GM23248 (cell line): ENCODE data around the gene CLEC16A. TPM values are rescaled to one million over a fixed set of nuclear protein-coding genes. Genes with fewer than 3 reads are reported as not detected.

ENCODE experiments used
- DNase-seq: peaks from one replicate; pipeline ENCODE4 v3.0.0-alpha.2; 2015
- H2AFZ ChIP-seq: fragments of 200-600 bp; sonication (generic); 2 replicates; pipeline ENCODE4 v1.6.1; 2016; ENCODE audit warnings: antibody characterized with exemption
- H3F3A ChIP-seq: fragments of 200-600 bp; sonication (generic); 2 replicates; pipeline ENCODE4 v1.6.1; 2016; ENCODE audit warnings: mild to moderate bottlenecking, antibody characterized with exemption, mixed run types; ENCODE audit not compliant: insufficient read depth
- H3K27ac ChIP-seq: fragments of 200-600 bp; sonication (generic); 2 replicates; pipeline ENCODE4 v1.5.1; 2016; ENCODE audit warnings: mild to moderate bottlenecking
- H3K27me3 ChIP-seq: fragments of 200-600 bp; sonication (generic); replicated peaks from 2 replicates; pipeline ENCODE4 v1.6.1; 2016; ENCODE audit warnings: mild to moderate bottlenecking; ENCODE audit not compliant: insufficient read depth
- H3K36me3 ChIP-seq: fragments of 200-600 bp; sonication (generic); 2 replicates; pipeline ENCODE4 v1.6.1; 2016; ENCODE audit warnings: low read depth, mild to moderate bottlenecking
- H3K4me1 ChIP-seq: fragments of 200-600 bp; sonication (generic); 2 replicates; pipeline ENCODE4 v1.6.1; 2016; ENCODE audit warnings: mild to moderate bottlenecking; ENCODE audit not compliant: insufficient read depth
- H3K4me2 ChIP-seq: fragments of 200-600 bp; sonication (generic); one replicate; pipeline ENCODE4 v1.6.1; 2016; ENCODE audit warnings: mild to moderate bottlenecking; ENCODE audit not compliant: unreplicated experiment
- H3K4me3 ChIP-seq: fragments of 200-600 bp; sonication (generic); 2 replicates; pipeline ENCODE4 v1.5.1; 2016; ENCODE audit warnings: mild to moderate bottlenecking
- H3K79me2 ChIP-seq: fragments of 200-600 bp; sonication (generic); 2 replicates; pipeline ENCODE4 v1.6.1; 2016; ENCODE audit warnings: mild to moderate bottlenecking; ENCODE audit not compliant: insufficient read depth
- H3K9ac ChIP-seq: fragments of 200-600 bp; sonication (generic); 2 replicates; pipeline ENCODE4 v1.6.1; 2016; ENCODE audit warnings: mild to moderate bottlenecking
- H3K9me2 ChIP-seq: fragments of 200-600 bp; sonication (generic); 2 replicates; pipeline ENCODE4 v1.6.1; 2016; ENCODE audit warnings: mixed run types, mild to moderate bottlenecking, moderate library complexity; ENCODE audit not compliant: insufficient read depth
- H3K9me3 ChIP-seq: fragments of 200-600 bp; sonication (generic); one replicate; pipeline ENCODE4 v1.6.1; 2017; ENCODE audit warnings: low read depth
- H4K20me1 ChIP-seq: fragments of 200-600 bp; sonication (generic); 2 replicates; pipeline ENCODE4 v1.6.0; 2016; ENCODE audit not compliant: insufficient read depth
- EZH2 ChIP-seq: fragments of 200-600 bp; sonication (generic); IDR thresholded peaks from 2 replicates; pipeline ENCODE4 v1.6.1; 2018; ENCODE audit warnings: antibody characterized with exemption, mild to moderate bottlenecking; ENCODE audit not compliant: insufficient read depth, poor library complexity, severe bottlenecking
- EZH2phosphoT487 ChIP-seq: fragments of 200-600 bp; sonication (generic); IDR thresholded peaks from 2 replicates; pipeline ENCODE4 v1.6.1; 2018; ENCODE audit warnings: antibody characterized with exemption, moderate library complexity, mild to moderate bottlenecking, low read depth; ENCODE audit not compliant: insufficient read depth
- WGBS, 2 experiments: methylation state at CpG; one replicate each; pipeline ENCODE4 v1.1.6; 2015 to 2017; ENCODE audit warnings: low lambda C conversion rate in 2 of 2, low coverage in 1 of 2; ENCODE audit errors: missing lambda C conversion rate in 2 of 2; 5-methylcytosine and 5-hydroxymethylcytosine counted together
- in situ Hi-C: fragments of 300-500 bp; cut with MboI; formaldehyde crosslinking; loops from 2 replicates; pipeline ENCODE4 v1.15.0; 2020
- polyA plus RNA-seq: library from polyadenylated mRNA; unstranded; fragments of >200 nt; fragmentation: Nextera tagmentation; extraction: Ambion mirVana; gene quantifications from 2 replicates; pipeline ENCODE4 v1.2.1, GENCODE V29; 2016
- total RNA-seq: library from RNA; depleted of rRNA; stranded (reverse); fragments of >200 nt; shearing (Covaris generic); gene quantifications from 2 replicates; pipeline ENCODE4 v1.2.3, GENCODE V29; 2014

The CLEC16A gene
- total and polyA plus RNA-seq, 2 experiments from 2014 or later = 13.2 to 21.4 TPM

DNA sequence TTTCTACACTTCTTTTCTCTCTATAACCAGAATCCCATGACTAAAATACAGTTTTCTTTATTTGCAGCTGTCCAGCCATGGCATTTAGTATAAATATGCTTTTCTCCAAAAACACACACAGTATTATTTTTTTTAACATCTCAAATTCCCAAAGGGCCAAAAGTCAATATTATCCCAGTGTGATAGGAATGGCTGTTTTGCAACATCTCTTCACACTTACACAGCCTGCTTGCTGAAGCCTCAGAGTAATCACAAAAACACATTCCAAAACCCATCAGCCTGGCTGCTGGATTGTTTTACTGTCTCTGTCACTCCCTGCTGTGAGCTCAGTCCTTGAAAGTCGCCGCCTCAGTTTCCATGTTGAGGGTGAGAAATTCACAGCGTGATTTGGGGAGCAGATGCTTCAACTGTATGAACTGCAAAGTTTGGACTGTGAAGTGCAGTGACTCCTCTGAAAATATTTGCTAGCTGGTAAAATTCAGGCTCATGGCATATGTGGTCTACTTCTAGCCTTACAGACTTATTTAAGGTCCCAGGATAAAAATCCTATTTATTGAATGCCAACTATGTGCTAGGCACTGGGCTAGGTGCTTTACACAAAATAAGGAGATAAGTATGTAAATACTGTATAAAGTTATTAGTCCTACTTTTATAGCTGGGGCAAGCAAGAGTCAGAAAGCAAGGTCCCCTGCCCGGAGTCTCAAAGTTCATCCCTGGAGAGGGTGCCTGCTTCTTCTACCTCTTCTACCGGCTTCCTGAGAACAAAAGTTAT lies 195.1 kb downstream of the CLEC16A start:
- no peaks in the 10 kb centered on the region for H4K20me1 ChIP-seq
- peak; percentile 65 for DNase-seq
- no peaks in the 10 kb centered on the region for H3K27me3 ChIP-seq
- H3K4me2 ChIP-seq = no peak overlapping the region
- no peak overlapping the region for H2AFZ ChIP-seq
- no peak overlapping the region for H3K9ac ChIP-seq
- no peaks in the 10 kb centered on the region for H3K79me2 ChIP-seq
- TF ChIP-seq EZH2 (no peak), EZH2phosphoT487 (no peak)
- no peaks in the 10 kb centered on the region for H3K9me3 ChIP-seq
- H3K36me3 ChIP-seq = no peaks in the 10 kb centered on the region
- no peak overlapping the region for H3K4me3 ChIP-seq
- peaks cover 31% of the 10 kb centered on the region for H3F3A ChIP-seq
- peaks cover 34% of the 10 kb centered on the region for H3K4me1 ChIP-seq
- WGBS, 2 experiments = 70 to 72% methylated on average over 5 of the region's 5 CpGs
- in situ Hi-C loops = no loop called here
- H3K27ac ChIP-seq = no peak overlapping the region
- H3K9me2 ChIP-seq = no peaks in the 10 kb centered on the region

DNA sequence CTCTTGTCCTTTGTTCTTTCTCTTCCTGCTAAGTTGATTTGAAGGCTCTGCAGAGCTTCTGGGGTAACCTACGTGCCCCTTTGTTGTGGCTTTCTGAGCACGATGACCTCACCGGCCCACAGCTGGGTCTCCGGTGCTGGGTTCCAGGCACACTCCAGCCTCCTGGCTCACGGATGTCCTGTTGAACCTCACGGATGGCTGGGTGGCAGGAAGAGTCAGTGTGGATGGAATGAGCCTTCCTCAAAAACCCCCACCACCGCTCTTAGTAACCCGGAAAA lies 195.7 kb downstream of the CLEC16A start:
- Histone ChIP-seq H3K9me2 (no peaks in the 10 kb centered on the region), H3K27me3 (no peaks in the 10 kb centered on the region), H3K4me2 (no peak overlapping the region), H3F3A (peaks cover 27% of the 10 kb centered on the region), H3K4me3 (no peak overlapping the region), H3K36me3 (no peaks in the 10 kb centered on the region), H3K9me3 (no peaks in the 10 kb centered on the region), H3K9ac (no peak overlapping the region), H3K4me1 (peaks cover 33% of the 10 kb centered on the region), H4K20me1 (no peaks in the 10 kb centered on the region), H2AFZ (no peak overlapping the region), H3K79me2 (no peaks in the 10 kb centered on the region), H3K27ac (no peak overlapping the region)
- TF ChIP-seq EZH2 (no peak), EZH2phosphoT487 (no peak)
- in situ Hi-C loops = no loop called here
- 90% methylated on average over 8 of the region's 8 CpGs for WGBS, 2 experiments
- no peak for DNase-seq

DNA sequence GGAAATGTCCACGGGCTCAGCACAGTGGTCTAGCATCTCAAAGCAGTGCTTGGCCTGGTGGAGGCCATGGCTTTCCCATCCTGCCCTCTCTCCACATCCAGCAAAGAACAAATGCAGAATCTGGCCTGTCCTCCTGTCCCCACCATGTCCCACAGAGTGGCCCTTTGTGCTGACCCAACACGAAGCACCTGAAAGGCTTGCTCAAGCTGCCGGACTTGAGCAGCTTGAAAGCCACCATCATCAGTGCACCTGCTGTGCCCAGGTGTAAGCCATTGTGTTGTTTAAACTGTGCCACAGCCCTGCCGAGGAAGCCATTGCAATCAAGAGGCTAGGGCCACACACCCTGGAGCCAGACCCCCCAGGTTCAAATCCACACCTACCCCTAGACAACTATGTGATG lies 196.1 kb downstream of the CLEC16A start:
- H2AFZ ChIP-seq = no peak overlapping the region
- H3F3A ChIP-seq = peaks cover 27% of the 10 kb centered on the region
- no peak overlapping the region for H3K4me2 ChIP-seq
- WGBS, 2 experiments = 90 to 97% methylated on average over 4 of the region's 4 CpGs
- H3K4me3 ChIP-seq = no peak overlapping the region
- no peaks in the 10 kb centered on the region for H3K79me2 ChIP-seq
- peaks cover 28% of the 10 kb centered on the region for H3K4me1 ChIP-seq
- H3K27me3 ChIP-seq = no peaks in the 10 kb centered on the region
- no peaks in the 10 kb centered on the region for H3K9me2 ChIP-seq
- H3K9me3 ChIP-seq = no peaks in the 10 kb centered on the region
- H4K20me1 ChIP-seq = no peaks in the 10 kb centered on the region
- no peak for DNase-seq
- H3K36me3 ChIP-seq = no peaks in the 10 kb centered on the region
- no peak overlapping the region for H3K9ac ChIP-seq
- TF ChIP-seq EZH2 (no peak), EZH2phosphoT487 (no peak)
- H3K27ac ChIP-seq = no peak overlapping the region
- in situ Hi-C loops = no loop called here

DNA sequence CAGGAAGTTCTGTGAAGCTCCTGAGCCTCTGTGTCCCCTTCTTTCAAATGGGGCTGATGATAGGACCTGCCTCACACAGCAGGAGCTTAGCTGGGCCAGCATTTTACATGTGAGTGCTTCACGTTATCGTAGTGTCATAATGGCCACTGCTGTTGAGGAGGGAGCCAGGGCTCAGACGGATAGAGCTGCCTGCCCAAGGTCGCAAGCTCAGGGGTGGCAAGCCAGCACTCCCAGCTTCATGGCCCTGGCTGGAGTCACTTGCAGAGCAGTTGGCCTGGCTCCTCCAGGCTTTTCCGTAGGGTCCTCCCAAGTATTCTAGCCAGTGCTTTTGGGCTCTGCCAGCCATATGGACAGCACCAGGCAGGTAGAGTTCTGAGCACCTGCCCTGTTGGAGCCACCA lies 196.5 kb downstream of the CLEC16A start:
- in situ Hi-C loops = no loop called here
- no peaks in the 10 kb centered on the region for H3K27me3 ChIP-seq
- H3K4me1 ChIP-seq = peaks cover 24% of the 10 kb centered on the region
- H3K4me2 ChIP-seq = no peak overlapping the region
- no peak overlapping the region for H3K27ac ChIP-seq
- H3K9me3 ChIP-seq = no peaks in the 10 kb centered on the region
- H3K9ac ChIP-seq = no peak overlapping the region
- no peak overlapping the region for H3K4me3 ChIP-seq
- no peaks in the 10 kb centered on the region for H3K79me2 ChIP-seq
- H3K9me2 ChIP-seq = no peaks in the 10 kb centered on the region
- WGBS, 2 experiments = 92 to 95% methylated on average over 5 of the region's 5 CpGs
- no peaks in the 10 kb centered on the region for H3K36me3 ChIP-seq
- H2AFZ ChIP-seq = no peak overlapping the region
- DNase-seq = no peak
- H4K20me1 ChIP-seq = no peaks in the 10 kb centered on the region
- no peak for TF ChIP-seq EZH2phosphoT487
- no peak for TF ChIP-seq EZH2
- H3F3A ChIP-seq = peaks cover 26% of the 10 kb centered on the region
